Ovary (tissue), 3 donors: ENCODE results near the gene DCAF6.

Experiments
- EP300 ChIP-seq: sonication (generic); formaldehyde crosslinking; IDR thresholded peaks from one replicate; pipeline ENCODE4 v1.6.1; 2017; ENCODE audit warnings: antibody characterized with exemption
- POLR2A ChIP-seq: fragments of 450-650 bp; IDR thresholded peaks from one replicate; pipeline ENCODE4 v1.6.1; 2017; ENCODE audit warnings: antibody characterized with exemption, mild to moderate bottlenecking, moderate library complexity
- TF ChIP-seq, protein P1 (sequence below), 3 donors: fragments of 450-650 bp in 2 of 3; fragments of 200-600 bp in 1 of 3; IDR thresholded peaks; one replicate each; pipeline versions ENCODE4 v1.5.1 to v1.8.0; 2016 to 2022; ENCODE audit warnings: antibody characterized with exemption in 3 of 3, mild to moderate bottlenecking in 1 of 3
- donor health status: DM: no; HTN: no; CAD: no.

DNA sequence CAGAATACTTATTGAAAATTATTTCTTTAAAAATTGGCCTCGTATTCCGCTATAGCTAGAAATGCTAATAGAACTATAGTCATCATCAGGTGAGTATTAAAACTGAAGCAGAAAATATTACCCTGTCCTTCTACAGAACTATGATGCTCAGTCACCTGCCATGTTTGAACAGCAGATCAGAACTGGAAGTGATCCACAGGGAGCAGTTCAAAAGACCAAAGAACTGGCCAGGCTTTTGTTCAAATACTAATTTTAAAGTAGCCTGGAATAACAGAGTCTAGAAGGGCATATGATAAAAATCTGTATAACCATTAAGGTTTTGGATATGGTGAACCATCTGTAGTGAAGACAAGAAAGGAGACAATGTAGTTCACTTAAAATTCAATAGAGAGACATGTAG lies 105.9 kb downstream of the DCAF6 start:
- TF ChIP-seq, protein P1, sequence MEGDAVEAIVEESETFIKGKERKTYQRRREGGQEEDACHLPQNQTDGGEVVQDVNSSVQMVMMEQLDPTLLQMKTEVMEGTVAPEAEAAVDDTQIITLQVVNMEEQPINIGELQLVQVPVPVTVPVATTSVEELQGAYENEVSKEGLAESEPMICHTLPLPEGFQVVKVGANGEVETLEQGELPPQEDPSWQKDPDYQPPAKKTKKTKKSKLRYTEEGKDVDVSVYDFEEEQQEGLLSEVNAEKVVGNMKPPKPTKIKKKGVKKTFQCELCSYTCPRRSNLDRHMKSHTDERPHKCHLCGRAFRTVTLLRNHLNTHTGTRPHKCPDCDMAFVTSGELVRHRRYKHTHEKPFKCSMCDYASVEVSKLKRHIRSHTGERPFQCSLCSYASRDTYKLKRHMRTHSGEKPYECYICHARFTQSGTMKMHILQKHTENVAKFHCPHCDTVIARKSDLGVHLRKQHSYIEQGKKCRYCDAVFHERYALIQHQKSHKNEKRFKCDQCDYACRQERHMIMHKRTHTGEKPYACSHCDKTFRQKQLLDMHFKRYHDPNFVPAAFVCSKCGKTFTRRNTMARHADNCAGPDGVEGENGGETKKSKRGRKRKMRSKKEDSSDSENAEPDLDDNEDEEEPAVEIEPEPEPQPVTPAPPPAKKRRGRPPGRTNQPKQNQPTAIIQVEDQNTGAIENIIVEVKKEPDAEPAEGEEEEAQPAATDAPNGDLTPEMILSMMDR (IDR thresholded peaks at IDR 0.05) = no peak
- TF ChIP-seq EP300 = no peak
- no peak for TF ChIP-seq POLR2A
